NCI-H69 (cell line): ENCODE data around the gene CORO2A.
"Not testable (repeated sequence)": the region's sequence is repeated elsewhere in the genome, so short reads cannot be mapped to it uniquely, and the experiment has no call there.

Experiments
- DNase-seq: peaks from one replicate; lab custom pipeline; 2025; lab: John Stamatoyannopoulos, UW

Gene CORO2A

GRCh38 chr9:98117097-98117496 lies 75.3 kb downstream of the CORO2A start:
- not testable (repeated sequence) for DNase-seq

- DNase-seq, result no peak
Measured at GRCh38 chr9:98109052-98109451, 83.4 kb downstream of the CORO2A start.

GRCh38 chr9:98108531-98109031 lies 83.9 kb downstream of the CORO2A start:
- DNase-seq, result no peak

- no peak for DNase-seq
Measured at GRCh38 chr9:98107926-98108325, 84.5 kb downstream of the CORO2A start.

DNA sequence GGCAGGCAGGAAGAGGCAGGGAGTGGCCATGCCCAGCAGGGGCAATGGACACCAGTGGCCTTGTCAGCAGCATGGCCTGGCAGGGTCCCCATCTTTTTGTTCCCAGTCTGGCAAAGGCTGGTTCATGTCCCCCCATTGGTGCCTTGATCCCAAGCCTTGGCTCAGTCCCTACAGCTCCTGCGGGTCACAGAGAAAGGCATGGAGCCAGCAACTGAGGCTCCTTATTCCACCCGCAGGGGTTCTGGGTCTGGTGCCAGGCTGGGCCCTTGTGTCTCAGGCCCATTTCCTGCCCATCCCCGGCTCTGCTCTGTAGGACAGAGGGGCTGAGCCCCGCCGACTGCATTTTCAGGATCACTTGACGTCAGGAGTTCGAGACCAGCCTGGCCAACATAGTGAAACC lies 87.4 kb downstream of the CORO2A start:
- DNase-seq, result no peak

- DNase-seq, result no peak
Measured at GRCh38 chr9:98104445-98104881, 88.0 kb downstream of the CORO2A start.

GRCh38 chr9:98101868-98102273 lies 90.6 kb downstream of the CORO2A start:
- peak; percentile 44 for DNase-seq

- DNase-seq, result no peak
Measured at GRCh38 chr9:98101416-98101815, 91.0 kb downstream of the CORO2A start.

DNA sequence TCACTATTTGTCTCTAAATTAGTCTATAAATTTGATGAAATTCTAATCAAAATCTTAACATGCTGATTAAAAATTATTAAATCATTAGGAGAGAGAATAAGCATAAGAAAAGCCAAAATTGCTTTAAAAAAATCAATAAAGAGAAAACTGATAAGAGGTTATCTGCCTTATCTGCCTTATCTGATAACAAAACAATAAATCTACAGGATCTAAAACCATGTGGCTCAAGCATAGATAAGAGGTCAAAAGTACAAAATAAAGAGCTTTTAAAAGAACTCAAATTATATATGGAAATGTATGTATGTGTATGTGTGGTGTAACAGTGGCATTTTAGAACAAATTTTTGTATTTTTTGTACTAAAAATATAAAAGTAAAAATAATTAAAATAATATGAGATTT lies 92.0 kb downstream of the CORO2A start:
- DNase-seq, result no peak

GRCh38 chr9:98099898-98100297 lies 92.5 kb downstream of the CORO2A start:
- DNase-seq, result peak; percentile 20

DNA sequence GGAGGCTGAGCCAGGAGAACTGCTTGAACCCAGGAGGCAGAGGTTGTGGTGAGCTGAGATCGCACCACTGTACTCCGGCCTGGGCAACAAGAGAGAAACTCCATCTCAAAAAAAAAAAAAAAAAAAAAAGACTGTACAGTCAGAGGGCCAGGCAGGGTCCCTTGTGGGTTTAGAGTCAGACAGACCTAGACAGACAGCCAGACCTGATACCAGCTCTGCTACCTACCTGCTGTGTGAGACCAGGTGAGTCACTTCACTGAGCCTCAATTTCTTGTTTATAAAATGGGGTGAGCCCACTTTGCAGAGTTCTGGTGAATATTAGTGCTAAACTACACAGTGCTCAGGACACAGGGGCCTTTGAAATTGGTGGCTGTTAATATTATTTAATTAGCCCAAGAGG lies 93.1 kb downstream of the CORO2A start:
- DNase-seq, result no peak

DNA sequence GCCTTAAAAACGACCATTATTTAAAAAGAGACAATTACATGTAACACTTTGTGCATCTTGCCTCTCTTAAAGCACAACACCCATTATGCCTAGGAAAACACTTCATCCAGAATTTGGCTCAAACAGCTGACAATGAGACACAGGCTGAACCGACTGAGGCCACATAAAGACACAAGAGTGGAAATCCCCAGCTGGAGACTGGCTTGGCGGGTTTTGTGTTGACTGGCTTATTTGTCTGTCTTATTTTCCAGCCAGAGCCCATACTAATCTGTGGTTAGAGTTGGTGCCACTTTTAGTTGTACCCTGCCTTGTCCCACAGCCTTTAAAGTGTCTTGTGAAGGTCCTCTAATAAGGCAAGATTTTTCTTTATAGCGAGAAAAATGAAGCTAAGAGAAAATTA lies 94.6 kb downstream of the CORO2A start:
- peak; percentile 17 for DNase-seq

GRCh38 chr9:98096091-98096490 lies 96.3 kb downstream of the CORO2A start:
- no peak for DNase-seq

- peak; percentile 48 for DNase-seq
Measured at GRCh38 chr9:98095401-98095800, 97.0 kb downstream of the CORO2A start.

GRCh38 chr9:98094851-98095250 lies 97.6 kb downstream of the CORO2A start:
- DNase-seq, result no peak

DNA sequence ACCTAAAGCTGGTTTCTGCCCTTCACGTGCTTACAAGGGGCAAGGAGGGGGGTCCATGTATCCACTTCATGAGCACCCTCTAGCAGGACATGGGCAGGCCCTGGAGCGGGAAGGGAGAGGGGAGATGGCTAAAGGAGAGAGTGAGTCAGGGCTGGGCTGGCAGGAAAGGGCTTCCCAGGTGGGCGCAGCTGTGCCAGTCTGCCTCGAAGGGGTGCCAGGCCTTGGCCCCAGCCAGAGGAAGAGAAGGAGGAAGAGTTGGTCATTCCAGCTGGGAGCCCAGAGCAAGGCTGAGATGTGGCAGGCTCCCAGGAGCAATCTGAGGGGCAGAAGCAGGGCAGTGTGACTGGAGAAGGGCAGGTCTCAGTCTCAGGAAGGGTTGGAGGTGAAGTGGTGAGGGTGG lies 98.1 kb downstream of the CORO2A start:
- no peak for DNase-seq

GRCh38 chr9:98092613-98092931 lies 99.9 kb downstream of the CORO2A start:
- no peak for DNase-seq

GRCh38 chr9:98091735-98092612 lies 100.5 kb downstream of the CORO2A start:
- DNase-seq, result no peak

- DNase-seq, result not testable (repeated sequence)
Measured at GRCh38 chr9:98090674-98091073, 101.8 kb downstream of the CORO2A start.

DNA sequence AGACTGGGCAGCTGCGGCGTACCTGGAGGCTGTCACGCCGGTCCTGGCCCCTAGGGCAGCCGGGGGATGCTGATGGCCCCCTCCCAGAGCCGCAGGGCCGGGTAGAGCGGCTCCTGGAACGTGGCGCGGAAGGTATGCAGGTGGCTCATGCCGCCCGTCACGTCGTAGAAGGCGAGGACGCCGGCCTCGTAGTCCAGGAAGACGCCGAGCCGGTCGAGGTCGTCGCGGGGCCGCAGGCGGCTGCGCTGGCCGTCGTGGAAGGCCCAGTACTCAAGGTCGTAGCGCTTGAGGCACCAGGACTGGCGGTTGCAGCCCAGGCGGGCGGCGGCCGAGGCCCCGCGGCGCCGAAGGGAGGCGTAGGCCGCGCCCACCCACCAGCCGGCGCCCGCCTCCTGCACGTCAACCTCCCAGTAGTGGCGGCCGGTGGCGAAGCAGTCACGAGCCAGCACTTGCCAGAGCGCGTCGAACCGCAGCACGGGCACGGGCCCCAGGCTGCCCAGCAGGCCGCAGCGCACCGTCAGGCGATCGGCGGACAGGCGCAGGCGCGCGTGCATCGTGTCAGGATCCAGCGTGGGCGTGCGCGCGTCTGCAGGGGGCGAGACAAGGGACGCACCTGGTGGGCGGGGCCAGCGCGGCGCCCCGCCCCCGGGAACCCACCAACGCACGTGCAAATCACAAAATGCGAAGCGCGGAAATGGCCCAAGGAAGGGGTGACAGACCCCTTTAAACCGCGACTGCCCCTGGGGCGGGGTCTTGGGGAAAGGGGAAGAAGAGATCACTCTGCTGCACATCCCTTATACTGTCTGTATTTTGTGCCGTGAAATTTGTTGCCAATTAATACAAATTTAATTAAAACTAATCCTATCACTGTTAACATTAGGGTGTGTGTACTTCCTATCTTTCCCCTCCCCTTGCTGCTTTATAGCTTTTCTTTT lies 104.8 kb downstream of the CORO2A start:
- peak; percentile 75 for DNase-seq

- DNase-seq, result no peak
Measured at GRCh38 chr9:98086461-98086860, 106.0 kb downstream of the CORO2A start.

DNA sequence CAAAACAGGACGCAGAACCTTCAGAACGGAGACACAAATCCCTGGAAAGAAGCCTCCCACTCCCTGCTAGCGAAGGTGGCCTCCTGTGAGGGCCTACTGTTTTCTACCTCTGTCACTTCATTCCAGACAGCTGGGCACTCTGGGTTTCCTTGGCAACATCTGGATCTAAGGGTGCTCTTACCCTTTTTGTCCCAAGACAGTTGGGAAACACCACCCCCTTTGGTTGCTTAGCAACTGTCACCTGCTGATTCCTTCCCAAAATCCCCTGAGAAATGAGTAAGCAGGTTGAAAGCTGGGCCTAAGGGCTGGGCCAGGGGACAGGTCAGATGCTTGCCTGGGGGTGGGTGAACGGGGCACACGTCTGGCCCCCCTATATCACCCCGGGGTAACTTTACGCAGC lies 106.5 kb downstream of the CORO2A start:
- DNase-seq, result peak; percentile 85

DNA sequence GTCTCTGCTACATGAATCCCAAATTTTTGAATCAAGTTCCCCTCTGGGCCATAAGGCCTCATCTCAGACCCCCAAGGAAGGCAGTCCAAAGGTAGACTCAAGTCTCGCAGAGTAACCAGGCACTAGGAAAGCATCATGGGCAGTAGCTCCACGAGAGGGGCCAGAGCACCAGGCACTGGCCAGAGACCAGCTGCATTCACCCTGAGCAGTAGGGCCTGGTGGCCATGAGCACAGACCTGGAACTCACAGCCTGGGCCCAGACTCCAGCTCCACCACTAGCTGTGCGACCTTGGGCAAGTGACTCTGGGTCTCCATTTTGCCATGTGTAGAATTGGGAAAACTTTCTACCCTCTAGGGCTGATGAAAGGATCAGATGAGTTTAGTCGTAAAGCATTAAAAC lies 107.4 kb downstream of the CORO2A start:
- DNase-seq, result no peak
